ENCODE data around the gene CORO1A.
"Not testable (repeated sequence)": the region's sequence is repeated elsewhere in the genome, so short reads cannot be mapped to it uniquely, and the experiment has no call there.

The CORO1A gene

DNA sequence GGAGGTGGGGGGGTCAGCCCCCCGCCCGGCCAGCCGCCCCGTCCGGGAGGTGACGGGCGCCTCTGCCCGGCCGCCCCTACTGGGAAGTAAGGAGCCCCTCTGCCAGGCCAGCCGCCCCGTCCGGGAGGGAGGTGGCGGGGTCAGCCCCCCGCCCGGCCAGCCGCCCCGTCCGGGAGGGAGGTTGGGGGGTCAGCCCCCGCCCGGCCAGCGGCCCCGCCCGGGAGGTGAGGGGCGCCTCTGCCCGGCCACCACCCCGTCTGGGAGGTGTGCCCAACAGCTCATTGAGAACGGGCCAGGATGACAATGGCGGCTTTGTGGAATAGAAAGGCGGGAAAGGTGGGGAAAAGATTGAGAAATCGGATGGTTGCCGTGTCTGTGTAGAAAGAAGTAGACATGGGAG, 13.3 kb upstream of the CORO1A start:
- DNase-seq (ENCODE audit: low read depth in 2 of 2): not testable (repeated sequence)

GRCh38 chr16:30173054-30173453, 10.3 kb upstream of the CORO1A start:
- no peak for DNase-seq (ENCODE audit: low read depth in 2 of 2)

DNA sequence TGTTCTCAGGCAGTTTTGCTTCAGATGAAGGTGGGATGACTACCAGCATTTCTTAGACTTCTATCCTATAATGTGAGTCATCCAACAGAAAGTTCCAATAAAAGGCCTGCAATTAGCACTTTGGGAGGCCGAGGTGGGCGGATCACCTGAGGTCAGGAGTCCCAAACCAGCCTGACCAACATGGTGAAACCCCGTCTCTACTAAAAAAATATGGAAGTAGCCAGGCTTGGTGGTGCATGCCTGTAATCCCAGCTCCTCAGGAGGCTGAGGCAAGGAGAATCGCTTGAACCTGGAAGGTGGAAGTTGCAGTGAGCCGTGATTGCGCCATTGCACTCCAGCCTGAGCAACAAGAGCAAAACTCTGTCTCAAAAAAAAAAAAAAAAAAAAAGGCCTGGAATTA, 6.5 kb upstream of the CORO1A start:
- DNase-seq (ENCODE audit: low read depth in 2 of 2): not testable (repeated sequence)

GRCh38 chr16:30179195-30179594, 4.2 kb upstream of the CORO1A start:
- no peak for DNase-seq (ENCODE audit: low read depth in 2 of 2)

DNA sequence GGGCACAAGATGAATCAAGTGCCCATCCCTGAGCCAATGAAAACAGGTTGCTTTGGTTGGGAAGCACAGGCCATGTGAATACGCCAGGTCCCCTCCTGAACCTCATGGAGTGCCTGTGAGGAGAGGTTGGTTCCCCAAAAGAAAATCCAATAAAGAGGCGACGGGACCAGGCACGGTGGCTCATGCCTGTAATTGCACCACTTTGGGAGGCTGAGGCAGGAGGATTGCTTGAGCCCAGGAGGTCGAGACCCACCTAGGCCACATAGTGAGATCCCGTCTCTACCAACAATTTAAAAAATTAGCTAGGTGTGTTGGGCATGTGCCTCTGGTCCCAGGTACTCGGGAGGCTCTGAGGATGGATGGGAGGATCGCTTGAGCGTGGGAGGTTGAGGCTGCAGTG, 3.5 kb upstream of the CORO1A start:
- no peak for DNase-seq (ENCODE audit: low read depth in 2 of 2)

DNA sequence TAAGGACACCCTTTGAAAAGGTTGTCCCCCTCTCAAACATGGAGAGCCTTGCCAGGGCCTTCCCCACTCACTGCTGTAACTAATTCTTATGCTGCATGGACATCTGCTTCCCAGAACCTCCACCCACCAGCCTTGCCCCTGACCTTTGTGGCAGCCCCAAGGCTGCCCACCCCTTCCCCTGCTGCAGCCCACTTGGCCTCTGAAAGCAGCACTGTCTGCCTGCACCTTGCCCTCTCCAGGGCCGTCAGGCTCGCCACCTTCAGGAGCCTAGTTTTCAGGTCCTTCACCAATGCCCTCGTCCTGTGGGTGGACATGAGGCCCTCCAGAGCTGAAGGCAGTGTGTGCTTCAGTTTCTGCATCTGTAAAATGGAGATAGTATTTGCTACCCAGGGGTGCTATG, 2.7 kb upstream of the CORO1A start:
- no peak for DNase-seq (ENCODE audit: low read depth in 2 of 2)

DNA sequence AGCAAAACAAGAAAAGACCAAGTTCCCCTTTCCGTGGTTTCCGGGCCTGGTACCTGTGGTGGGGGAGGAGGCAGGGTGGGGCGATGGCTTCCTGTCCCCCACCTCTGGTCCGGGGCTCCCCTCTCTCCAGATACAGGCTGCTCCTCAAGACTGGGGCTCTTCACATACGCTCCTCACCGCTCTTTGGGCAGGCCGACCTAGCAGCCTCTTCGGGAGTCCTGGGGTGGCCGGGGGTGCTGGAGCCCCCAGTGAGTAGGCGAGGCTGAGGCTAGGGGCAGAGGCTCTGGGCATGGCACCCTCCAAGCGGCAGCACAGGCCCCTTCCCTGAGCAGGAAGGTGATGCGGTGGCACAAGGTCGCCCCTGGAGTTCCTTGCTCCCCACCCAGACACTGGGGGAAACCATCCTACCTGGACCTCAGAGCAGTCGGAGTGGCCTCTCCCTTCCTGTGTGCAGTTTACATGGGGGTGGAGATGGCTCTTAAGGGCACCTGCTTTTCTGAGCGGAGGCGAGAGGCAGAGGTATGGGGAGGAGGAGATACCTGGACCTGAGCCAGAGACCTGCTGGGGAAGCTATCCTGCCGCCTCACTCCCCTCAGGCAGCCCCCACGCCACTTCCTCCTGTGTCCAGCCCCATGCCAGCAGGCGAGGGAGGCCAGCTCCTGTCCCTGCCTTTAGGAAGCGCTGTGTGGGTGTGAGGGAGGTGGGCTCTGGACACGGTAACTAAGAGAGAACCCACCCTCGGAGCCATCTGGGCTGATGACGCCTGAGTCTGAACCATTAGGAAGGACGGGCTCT, 891 bp downstream of the CORO1A start:
- DNase-seq (ENCODE audit: low read depth in 2 of 2): peak; percentile 43 to 61

DNA sequence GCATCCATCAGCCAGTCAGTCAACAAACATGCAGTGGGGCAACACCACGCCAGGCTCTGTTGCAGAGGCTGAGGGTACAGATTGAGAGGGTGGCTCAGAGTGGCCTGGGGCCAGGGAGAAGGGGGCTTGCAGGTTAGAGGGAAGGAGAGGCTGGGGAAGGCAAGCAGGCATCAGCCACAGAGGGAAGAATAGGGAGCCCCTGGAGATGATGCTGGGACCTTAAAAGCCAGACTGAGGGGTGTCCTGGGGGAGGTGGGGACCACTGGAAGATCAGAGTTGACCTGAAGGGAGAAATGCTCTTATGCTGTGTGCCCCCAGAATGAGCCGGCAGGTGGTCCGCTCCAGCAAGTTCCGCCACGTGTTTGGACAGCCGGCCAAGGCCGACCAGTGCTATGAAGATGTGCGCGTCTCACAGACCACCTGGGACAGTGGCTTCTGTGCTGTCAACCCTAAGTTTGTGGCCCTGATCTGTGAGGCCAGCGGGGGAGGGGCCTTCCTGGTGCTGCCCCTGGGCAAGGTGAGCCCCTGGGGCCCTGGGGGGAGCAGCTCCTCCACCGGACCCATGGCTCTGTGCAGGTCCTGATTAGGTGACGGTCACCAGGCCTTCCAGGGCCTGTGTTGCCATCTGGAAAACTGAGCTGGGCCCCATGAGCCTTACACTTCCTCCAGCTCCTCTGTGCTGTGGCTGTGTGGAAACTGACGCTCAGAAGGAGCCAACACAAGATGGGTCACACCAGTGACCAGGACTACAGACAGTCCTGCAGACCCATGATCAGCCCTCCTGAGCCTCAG, 1.7 kb downstream of the CORO1A start:
- peak in 1 of 2 experiments; percentile 32 for DNase-seq (ENCODE audit: low read depth in 2 of 2)

DNA sequence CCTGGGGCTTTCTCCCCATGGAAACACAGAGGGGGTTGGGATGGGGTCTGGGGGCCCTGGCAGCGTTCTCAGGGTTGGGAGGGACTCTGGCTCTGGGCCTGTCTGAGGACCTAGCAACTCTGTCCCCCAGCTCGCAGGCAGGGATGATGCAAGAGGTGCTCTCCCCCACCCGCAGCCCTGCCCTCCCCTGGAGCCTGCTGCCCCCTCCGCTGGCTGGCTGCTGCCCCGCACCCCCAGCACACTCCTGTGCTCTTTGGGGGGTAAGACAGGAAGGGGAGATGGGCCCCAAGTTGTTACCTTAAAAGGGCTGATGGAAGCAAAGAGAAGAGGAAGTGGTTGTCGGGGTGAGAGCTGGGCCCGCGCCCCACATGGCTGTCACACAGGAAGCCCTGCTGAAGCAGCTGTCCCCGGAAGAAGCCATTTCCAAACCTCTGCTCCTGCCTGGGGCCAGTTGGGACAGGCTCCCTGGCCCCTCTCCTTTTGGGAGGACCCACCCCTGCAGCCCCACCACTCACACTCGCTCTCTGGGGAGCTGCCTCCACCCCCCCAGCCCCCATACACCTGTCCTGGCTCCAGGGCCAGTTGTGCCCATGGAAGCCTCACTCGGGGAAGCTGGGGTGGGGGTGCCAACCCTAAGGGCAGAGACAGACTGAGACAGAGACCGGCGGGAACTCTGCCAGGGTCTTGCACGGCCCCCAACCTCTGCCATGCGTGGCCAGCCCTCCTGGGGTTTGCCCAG, 2.5 kb downstream of the CORO1A start:
- DNase-seq (ENCODE audit: low read depth in 2 of 2): peak; percentile 63 to 73

- DNase-seq (ENCODE audit: low read depth in 2 of 2): no peak
These were observed 3.0 kb downstream of the CORO1A start for GRCh38 chr16:30186444-30186781.

- peak; percentile 73 to 88 for DNase-seq (ENCODE audit: low read depth in 2 of 2)
These were observed 3.6 kb downstream of the CORO1A start for GRCh38 chr16:30186782-30187555.

DNA sequence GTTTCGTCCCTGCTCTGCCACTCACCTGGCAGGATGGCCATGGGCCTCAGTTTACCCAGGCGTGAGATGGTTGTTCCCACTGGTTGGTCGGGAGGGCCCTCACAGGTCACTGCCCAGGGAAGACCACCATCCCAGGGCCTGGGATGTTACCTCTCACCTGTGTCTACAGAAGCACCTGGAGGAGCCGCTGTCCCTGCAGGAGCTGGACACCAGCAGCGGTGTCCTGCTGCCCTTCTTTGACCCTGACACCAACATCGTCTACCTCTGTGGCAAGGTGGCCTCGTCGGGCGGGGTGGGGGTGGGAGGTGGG, 4.1 kb downstream of the CORO1A start:
- no peak for DNase-seq (ENCODE audit: low read depth in 2 of 2)

- no peak for DNase-seq (ENCODE audit: low read depth in 2 of 2)
These were observed 4.7 kb downstream of the CORO1A start for GRCh38 chr16:30187971-30188561.

DNA sequence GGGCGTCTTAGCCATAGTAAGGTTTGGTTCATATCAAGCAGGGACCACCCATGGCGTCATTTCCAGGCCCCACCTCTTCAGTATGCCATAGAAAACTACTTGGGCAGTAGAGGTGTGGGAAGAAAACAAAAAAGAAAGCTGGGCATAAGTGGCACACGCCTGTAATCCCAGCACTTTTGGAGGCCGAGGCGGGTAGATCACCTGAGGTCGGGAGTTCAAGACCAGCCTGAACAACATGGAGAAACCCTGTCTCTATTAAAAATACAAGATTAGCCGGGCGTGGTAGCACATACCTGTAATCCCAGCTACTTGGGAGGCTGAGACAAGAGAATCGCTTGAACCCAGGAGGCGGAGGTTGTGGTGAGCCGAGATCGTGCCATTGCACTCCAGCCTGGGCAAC, 7.8 kb downstream of the CORO1A start:
- DNase-seq (ENCODE audit: low read depth in 2 of 2): not testable (repeated sequence)

- not testable (repeated sequence) for DNase-seq (ENCODE audit: low read depth in 2 of 2)
These were observed 9.7 kb downstream of the CORO1A start for GRCh38 chr16:30193098-30193497.

DNA sequence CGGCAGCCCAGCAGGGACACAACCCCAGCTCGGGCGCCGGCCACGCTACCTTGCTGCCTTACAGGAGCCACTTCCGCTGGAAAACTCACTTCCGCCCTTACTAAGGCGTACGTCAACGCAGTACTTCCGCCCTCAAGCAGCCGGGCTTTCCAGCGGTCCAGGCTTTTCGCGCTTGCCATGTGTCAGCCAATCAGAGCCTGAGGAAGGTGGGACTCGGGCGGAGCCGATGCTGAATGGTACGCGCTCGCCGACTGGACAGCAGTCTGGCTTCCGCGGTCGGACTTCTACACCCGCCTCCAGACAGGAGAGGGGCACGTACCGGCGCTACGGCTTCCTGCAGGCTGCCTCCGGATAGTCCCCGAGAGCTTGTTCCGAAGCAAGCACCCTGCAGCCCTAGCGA, 10.2 kb downstream of the CORO1A start, which contains the start of the genes BOLA2B and SLX1A:
Gene BOLA2B, minus strand, starts transcription at position 52 of the 400 bp plus-strand sequence. CDS start 71 bp downstream, outside the sequence.
Gene SLX1A, plus strand, starts transcription at position 261 of the 400 bp plus-strand sequence. CDS start 210 bp downstream, outside the sequence.
- DNase-seq (ENCODE audit: low read depth in 2 of 2): not testable (repeated sequence)

DNA sequence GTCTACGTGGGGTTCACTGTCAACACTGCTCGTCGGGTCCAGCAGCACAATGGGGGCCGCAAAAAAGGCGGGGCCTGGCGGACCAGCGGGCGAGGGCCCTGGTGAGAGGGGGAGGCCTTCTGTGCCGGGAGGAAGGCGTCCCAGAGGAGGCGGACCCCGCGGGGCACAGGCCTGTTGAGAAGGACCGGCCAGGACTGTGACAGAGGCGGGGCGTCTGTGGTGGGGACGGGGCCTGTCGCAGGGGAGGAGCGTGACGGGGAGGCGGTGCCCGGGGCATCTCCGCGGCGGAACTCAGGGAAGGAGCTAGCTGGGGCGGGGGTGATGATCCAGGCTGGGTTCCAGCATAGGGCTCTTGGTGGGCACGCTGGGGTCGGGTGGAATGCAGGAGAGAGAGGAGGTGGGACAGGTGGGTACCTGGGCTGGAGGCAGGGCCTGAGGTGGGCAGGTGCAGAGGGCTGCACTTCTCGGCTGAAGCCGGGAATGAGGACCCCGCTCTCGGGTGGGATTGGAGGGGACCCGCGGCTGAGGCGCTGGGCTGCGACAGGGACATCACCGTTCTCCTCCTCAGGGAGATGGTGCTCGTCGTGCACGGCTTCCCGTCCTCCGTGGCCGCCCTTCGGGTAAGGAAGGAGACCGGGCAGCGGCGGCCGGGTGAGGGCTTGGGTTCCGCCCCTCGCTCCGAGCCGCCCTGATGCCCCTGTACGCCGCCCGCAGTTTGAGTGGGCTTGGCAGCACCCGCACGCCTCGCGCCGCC, 10.9 kb downstream of the CORO1A start:
- DNase-seq (ENCODE audit: low read depth in 2 of 2): not testable (repeated sequence)

- DNase-seq (ENCODE audit: low read depth in 2 of 2): not testable (repeated sequence)
These were observed 13.6 kb downstream of the CORO1A start for GRCh38 chr16:30197001-30197400.

DNA sequence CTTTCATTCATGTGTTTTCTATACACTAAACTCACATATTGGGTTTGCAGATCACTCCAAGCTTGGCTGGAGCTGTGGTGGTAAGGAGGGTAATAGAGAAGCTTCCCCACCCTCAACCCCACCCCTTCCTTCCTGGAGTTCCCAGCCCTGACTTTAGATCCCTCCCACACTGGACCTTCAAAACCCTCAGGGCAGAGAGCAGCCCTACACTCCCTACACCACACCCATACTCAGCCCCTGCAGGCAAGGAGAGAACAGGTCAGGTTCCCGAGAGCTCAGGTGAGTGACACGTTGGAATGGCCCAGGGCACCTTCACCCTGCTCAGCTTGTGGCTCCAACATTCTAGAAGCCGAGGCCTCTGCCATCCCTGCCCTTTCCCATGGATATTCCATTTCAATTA, 15.6 kb downstream of the CORO1A start, which contains the start of gene SULT1A3:
Gene SULT1A3, plus strand, starts transcription at position 207 of the 400 bp plus-strand sequence. CDS start 1,474 bp downstream, outside the sequence.
- DNase-seq (ENCODE audit: low read depth in 2 of 2): not testable (repeated sequence)

Measured in stimulated activated CD4-positive, alpha-beta T cell treated with anti-CD3 and anti-CD28 coated beads, Interleukin-12 subunit alpha, Interleukin-12 subunit beta, amount 100 ng/mL, for 24 hours (primary cell).